Trophoblast cell (in vitro differentiated cells and primary cell): Measurements from ENCODE around the gene GTPBP1.

Experiments
- DNase-seq, 2 donors: peaks; one replicate each; pipeline ENCODE4 v3.0.0-alpha.2; 2016
- H2AFZ ChIP-seq: 2 replicates; pipeline ENCODE4 v1.6.1; 2013; ENCODE audit warnings: low read length, moderate library complexity, mild to moderate bottlenecking; ENCODE audit not compliant: insufficient read depth, poor library complexity
- H2AK5ac ChIP-seq: 2 replicates; pipeline ENCODE4 v1.6.1; 2013; ENCODE audit warnings: mild to moderate bottlenecking, low read length
- H2BK120ac ChIP-seq: 2 replicates; pipeline ENCODE4 v1.6.1; 2013; ENCODE audit warnings: low read length, mild to moderate bottlenecking, moderate library complexity; ENCODE audit not compliant: insufficient read depth, poor library complexity
- H2BK12ac ChIP-seq: 2 replicates; pipeline ENCODE4 v1.6.1; 2013; ENCODE audit warnings: mild to moderate bottlenecking, low read length, moderate library complexity
- H2BK5ac ChIP-seq: 2 replicates; pipeline ENCODE4 v1.6.1; 2013; ENCODE audit warnings: low read length, low read depth, moderate library complexity, mild to moderate bottlenecking; ENCODE audit not compliant: poor library complexity
- H3K14ac ChIP-seq: 2 replicates; pipeline ENCODE4 v1.6.1; 2013; ENCODE audit warnings: mild to moderate bottlenecking, low read length
- H3K18ac ChIP-seq: 2 replicates; pipeline ENCODE4 v1.6.1; 2013; ENCODE audit warnings: mild to moderate bottlenecking, low read length
- H3K23ac ChIP-seq: 2 replicates; pipeline ENCODE4 v1.6.1; 2013; ENCODE audit warnings: low read length
- H3K27ac ChIP-seq: 2 replicates; pipeline ENCODE4 v1.5.1; 2013; ENCODE audit warnings: low read depth, mild to moderate bottlenecking, inconsistent platforms, low read length, moderate library complexity
- H3K27me3 ChIP-seq: 2 replicates; pipeline ENCODE4 v1.6.1; 2013; ENCODE audit warnings: inconsistent platforms, mild to moderate bottlenecking, low read length, moderate library complexity; ENCODE audit not compliant: insufficient read depth
- H3K36me3 ChIP-seq, 2 experiments: 1 replicate in 1 of 2; 2 replicates in 1 of 2; pipeline ENCODE4 v1.6.1; 2013; ENCODE audit warnings: low read length in 2 of 2, mild to moderate bottlenecking in 2 of 2, moderate library complexity in 1 of 2; ENCODE audit not compliant: insufficient read depth in 2 of 2, control insufficient read depth in 1 of 2
- H3K4ac ChIP-seq: 2 replicates; pipeline ENCODE4 v1.6.1; 2013; ENCODE audit warnings: low read depth, mild to moderate bottlenecking, low read length, moderate library complexity
- H3K4me1 ChIP-seq, 2 experiments: 1 replicate in 1 of 2; 2 replicates in 1 of 2; pipeline ENCODE4 v1.6.1; 2013; ENCODE audit warnings: low read length in 2 of 2, mild to moderate bottlenecking in 2 of 2, moderate library complexity in 1 of 2; ENCODE audit not compliant: insufficient read depth in 2 of 2, control insufficient read depth in 1 of 2
- H3K4me2 ChIP-seq: 2 replicates; pipeline ENCODE4 v1.6.1; 2013; ENCODE audit warnings: inconsistent platforms, mild to moderate bottlenecking, low read length, moderate library complexity
- H3K4me3 ChIP-seq: 2 replicates; pipeline ENCODE4 v1.5.1; 2013; ENCODE audit warnings: mild to moderate bottlenecking, low read depth, low read length, inconsistent platforms
- H3K79me1 ChIP-seq: one replicate; pipeline ENCODE4 v1.6.1; 2013; ENCODE audit warnings: low read length
- H3K79me2 ChIP-seq: 2 replicates; pipeline ENCODE4 v1.6.1; 2013; ENCODE audit warnings: low read length, mild to moderate bottlenecking; ENCODE audit not compliant: control insufficient read depth, insufficient read depth, poor library complexity
- H3K9ac ChIP-seq: 2 replicates; pipeline ENCODE4 v1.6.1; 2013; ENCODE audit warnings: mild to moderate bottlenecking, low read length
- H3K9me3 ChIP-seq: 2 replicates; pipeline ENCODE4 v1.6.1; 2013; ENCODE audit warnings: low read depth, mild to moderate bottlenecking, control low read depth, inconsistent platforms, low read length; ENCODE audit not compliant: insufficient read depth
- H4K12ac ChIP-seq: 2 replicates; pipeline ENCODE4 v1.6.1; 2013; ENCODE audit warnings: low read depth, mild to moderate bottlenecking, low read length, moderate library complexity
- H4K8ac ChIP-seq: 2 replicates; pipeline ENCODE4 v1.6.1; 2013; ENCODE audit warnings: low read depth, mild to moderate bottlenecking, low read length, moderate library complexity
- H4K91ac ChIP-seq: one replicate; pipeline ENCODE4 v1.6.1; 2013; ENCODE audit warnings: low read depth, mild to moderate bottlenecking, low read length, moderate library complexity
- WGBS: extraction: QIAGEN DNeasy Blood & Tissue Kit; methylation state at CpG from one replicate; pipeline ENCODE4 v1.1.7; 2013; ENCODE audit warnings: missing lambda C conversion rate; ENCODE audit not compliant: insufficient read length, insufficient coverage; ENCODE audit errors: extremely low coverage; 5-methylcytosine and 5-hydroxymethylcytosine counted together

GTPBP1 gene

GRCh38 chr22:38725900-38726655 is 20.3 kb downstream of the GTPBP1 start:
- Histone ChIP-seq H3K36me3 (peaks cover 69 to 87% of the 10 kb centered on the region in 2 experiments), H2BK120ac (no peak overlapping the region), H3K79me1 (no peaks in the 10 kb centered on the region), H3K4me3 (no peak overlapping the region), H2AFZ (no peak overlapping the region), H3K9ac (no peak overlapping the region), H3K23ac (no peak overlapping the region), H3K4me1 (no peaks in the 10 kb centered on the region), H4K8ac (no peak overlapping the region), H3K14ac (no peak overlapping the region), H3K4me2 (no peak overlapping the region), H2AK5ac (no peak overlapping the region), H3K4ac (no peak overlapping the region), H3K27me3 (no peaks in the 10 kb centered on the region), H3K18ac (no peak overlapping the region), H2BK12ac (no peak overlapping the region), H3K9me3 (peaks cover 3% of the 10 kb centered on the region), H4K12ac (no peak overlapping the region), H2BK5ac (no peak overlapping the region), H3K27ac (no peak overlapping the region), H4K91ac (no peak overlapping the region), H3K79me2 (no peaks in the 10 kb centered on the region)
- WGBS, result no CpG with 5 or more reads among the region's 18 CpGs
- DNase-seq, result no peak

GRCh38 chr22:38727123-38727522 is 21.4 kb downstream of the GTPBP1 start:
- no peak overlapping the region for H3K18ac ChIP-seq
- no peaks in the 10 kb centered on the region for H3K4me1 ChIP-seq
- H4K12ac ChIP-seq, result no peak overlapping the region
- no peaks in the 10 kb centered on the region for H3K27me3 ChIP-seq
- no peak overlapping the region for H3K27ac ChIP-seq
- no peak overlapping the region for H3K4me2 ChIP-seq
- H3K9ac ChIP-seq, result no peak overlapping the region
- H3K4ac ChIP-seq, result no peak overlapping the region
- no CpG with 5 or more reads among the region's 12 CpGs for WGBS
- H3K79me2 ChIP-seq, result no peaks in the 10 kb centered on the region
- H3K9me3 ChIP-seq, result peaks cover 3% of the 10 kb centered on the region
- H3K23ac ChIP-seq, result no peak overlapping the region
- no peak overlapping the region for H4K91ac ChIP-seq
- no peak overlapping the region for H2AFZ ChIP-seq
- H3K79me1 ChIP-seq, result no peaks in the 10 kb centered on the region
- H3K4me3 ChIP-seq, result no peak overlapping the region
- H2AK5ac ChIP-seq, result no peak overlapping the region
- no peak overlapping the region for H2BK120ac ChIP-seq
- no peak overlapping the region for H2BK5ac ChIP-seq
- H4K8ac ChIP-seq, result no peak overlapping the region
- no peak for DNase-seq
- H3K14ac ChIP-seq, result no peak overlapping the region
- peaks cover 73 to 90% of the 10 kb centered on the region in 2 experiments for H3K36me3 ChIP-seq
- H2BK12ac ChIP-seq, result no peak overlapping the region

GRCh38 chr22:38727530-38728451 is 22.0 kb downstream of the GTPBP1 start:
- H2AK5ac ChIP-seq, result no peak overlapping the region
- no peak overlapping the region for H3K4me2 ChIP-seq
- H3K14ac ChIP-seq, result no peak overlapping the region
- H4K8ac ChIP-seq, result no peak overlapping the region
- H3K23ac ChIP-seq, result no peak overlapping the region
- H3K27ac ChIP-seq, result no peak overlapping the region
- H3K36me3 ChIP-seq, result peaks cover 77 to 94% of the 10 kb centered on the region in 2 experiments
- H4K12ac ChIP-seq, result no peak overlapping the region
- H3K9me3 ChIP-seq, result peaks cover 3% of the 10 kb centered on the region
- no peaks in the 10 kb centered on the region for H3K79me2 ChIP-seq
- no peak overlapping the region for H3K9ac ChIP-seq
- H2BK5ac ChIP-seq, result peak overlapping the region; percentile 23
- H3K4me3 ChIP-seq, result no peak overlapping the region
- no peaks in the 10 kb centered on the region for H3K79me1 ChIP-seq
- H3K4ac ChIP-seq, result no peak overlapping the region
- no peaks in the 10 kb centered on the region for H3K27me3 ChIP-seq
- no CpG with 5 or more reads among the region's 15 CpGs for WGBS
- H2BK12ac ChIP-seq, result no peak overlapping the region
- H3K18ac ChIP-seq, result peak overlapping the region; percentile 50
- H4K91ac ChIP-seq, result no peak overlapping the region
- no peak overlapping the region for H2AFZ ChIP-seq
- DNase-seq, result no peak
- no peaks in the 10 kb centered on the region for H3K4me1 ChIP-seq
- no peak overlapping the region for H2BK120ac ChIP-seq

GRCh38 chr22:38728871-38729796 is 23.4 kb downstream of the GTPBP1 start:
- no peaks in the 10 kb centered on the region for H3K27me3 ChIP-seq
- peaks cover 84 to 95% of the 10 kb centered on the region in 2 experiments for H3K36me3 ChIP-seq
- no peak overlapping the region for H3K4ac ChIP-seq
- H2AK5ac ChIP-seq, result no peak overlapping the region
- no peak overlapping the region for H3K4me3 ChIP-seq
- H3K14ac ChIP-seq, result no peak overlapping the region
- no peak overlapping the region for H3K23ac ChIP-seq
- no peak overlapping the region for H4K12ac ChIP-seq
- H3K4me1 ChIP-seq, result no peaks in the 10 kb centered on the region
- no peaks in the 10 kb centered on the region for H3K79me2 ChIP-seq
- H3K4me2 ChIP-seq, result no peak overlapping the region
- WGBS, result no CpG with 5 or more reads among the region's 18 CpGs
- H4K8ac ChIP-seq, result no peak overlapping the region
- no peak overlapping the region for H3K18ac ChIP-seq
- peak overlapping the region; percentile 55 for H4K91ac ChIP-seq
- DNase-seq, result no peak
- no peak overlapping the region for H3K27ac ChIP-seq
- no peaks in the 10 kb centered on the region for H3K79me1 ChIP-seq
- H3K9ac ChIP-seq, result no peak overlapping the region
- no peak overlapping the region for H2BK120ac ChIP-seq
- peaks cover 3% of the 10 kb centered on the region for H3K9me3 ChIP-seq
- H2BK5ac ChIP-seq, result no peak overlapping the region
- H2AFZ ChIP-seq, result no peak overlapping the region
- H2BK12ac ChIP-seq, result no peak overlapping the region
